H1 (cell line): ENCODE measurements around the gene SCG5.

Experiments
- CBX8 ChIP-seq: fragments of 300-800, 300-1000 bp; sonication (generic); IDR thresholded peaks from 2 replicates; pipeline ENCODE4 v1.7.1; 2016; ENCODE audit warnings: low read depth, low read length, borderline replicate concordance
- CREB1 ChIP-seq: IDR thresholded peaks from 2 replicates; pipeline ENCODE4 v1.6.1; 2012; ENCODE audit warnings: inconsistent platforms
- EZH2 ChIP-seq: fragments of 200-600 bp; sonication (generic); IDR thresholded peaks from 2 replicates; pipeline ENCODE4 v1.7.1; 2012; ENCODE audit warnings: low read depth, mild to moderate bottlenecking, moderate library complexity, low read length, inconsistent platforms; ENCODE audit not compliant: severe bottlenecking
- GTF2F1 ChIP-seq: IDR thresholded peaks from 2 replicates; pipeline ENCODE4 v1.6.1; 2012; ENCODE audit warnings: low read depth, low read length, improper control_type of control experiment, borderline replicate concordance
- JUN ChIP-seq: IDR thresholded peaks from 2 replicates; pipeline ENCODE4 v1.6.1; 2011; ENCODE audit warnings: low read depth, mild to moderate bottlenecking, improper control_type of control experiment, low read length
- POLR2A ChIP-seq, 2 experiments: IDR thresholded peaks; 1 replicate in 1 of 2; 2 replicates in 1 of 2; pipeline ENCODE4 v1.6.1; 2011; ENCODE audit warnings: low read depth in 2 of 2, low read length in 2 of 2, mild to moderate bottlenecking in 2 of 2; ENCODE audit errors: control extremely low read depth in 1 of 2
- RFX5 ChIP-seq: IDR thresholded peaks from 2 replicates; pipeline ENCODE4 v1.6.1; 2011; ENCODE audit warnings: low read depth, low read length, improper control_type of control experiment, borderline replicate concordance
- YY1 ChIP-seq: IDR thresholded peaks from 2 replicates; pipeline ENCODE4 v1.6.1; 2011; ENCODE audit warnings: low read depth, mild to moderate bottlenecking, low read length
- TF ChIP-seq, protein P1 (sequence below), 3 experiments: IDR thresholded peaks; 1 replicate in 2 of 3; 2 replicates in 1 of 3; pipeline versions ENCODE4 v1.5.1 to v1.6.1; 2011; ENCODE audit warnings: low read length in 3 of 3, mild to moderate bottlenecking in 3 of 3, inconsistent platforms in 2 of 3, low read depth in 1 of 3, moderate library complexity in 1 of 3; ENCODE audit not compliant: insufficient read depth in 1 of 3; ENCODE audit errors: control extremely low read depth in 1 of 3
- TF ChIP-seq, protein P2 (sequence below): IDR thresholded peaks from 2 replicates; pipeline ENCODE4 v1.6.1; 2012; ENCODE audit warnings: inconsistent platforms

DNA sequence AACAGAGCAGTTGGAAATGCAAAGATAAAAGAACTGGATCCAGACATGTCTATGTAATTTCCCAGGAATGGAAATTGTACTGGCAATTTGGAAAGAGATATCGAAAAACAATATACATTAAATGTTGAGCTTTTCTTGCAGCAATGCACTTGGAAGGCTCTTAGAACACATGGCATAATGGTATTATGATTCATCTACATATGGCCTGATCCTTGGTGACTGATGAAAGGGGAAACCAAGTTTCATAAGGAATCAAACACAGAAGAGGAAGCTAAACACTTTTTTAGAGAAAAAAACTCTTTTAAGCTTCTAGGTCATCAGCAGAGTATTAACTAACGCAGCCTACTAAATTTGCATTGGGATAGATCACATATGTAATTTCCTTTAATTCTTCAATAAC is 63.9 kb downstream of the SCG5 start:
- TF ChIP-seq, protein P1, sequence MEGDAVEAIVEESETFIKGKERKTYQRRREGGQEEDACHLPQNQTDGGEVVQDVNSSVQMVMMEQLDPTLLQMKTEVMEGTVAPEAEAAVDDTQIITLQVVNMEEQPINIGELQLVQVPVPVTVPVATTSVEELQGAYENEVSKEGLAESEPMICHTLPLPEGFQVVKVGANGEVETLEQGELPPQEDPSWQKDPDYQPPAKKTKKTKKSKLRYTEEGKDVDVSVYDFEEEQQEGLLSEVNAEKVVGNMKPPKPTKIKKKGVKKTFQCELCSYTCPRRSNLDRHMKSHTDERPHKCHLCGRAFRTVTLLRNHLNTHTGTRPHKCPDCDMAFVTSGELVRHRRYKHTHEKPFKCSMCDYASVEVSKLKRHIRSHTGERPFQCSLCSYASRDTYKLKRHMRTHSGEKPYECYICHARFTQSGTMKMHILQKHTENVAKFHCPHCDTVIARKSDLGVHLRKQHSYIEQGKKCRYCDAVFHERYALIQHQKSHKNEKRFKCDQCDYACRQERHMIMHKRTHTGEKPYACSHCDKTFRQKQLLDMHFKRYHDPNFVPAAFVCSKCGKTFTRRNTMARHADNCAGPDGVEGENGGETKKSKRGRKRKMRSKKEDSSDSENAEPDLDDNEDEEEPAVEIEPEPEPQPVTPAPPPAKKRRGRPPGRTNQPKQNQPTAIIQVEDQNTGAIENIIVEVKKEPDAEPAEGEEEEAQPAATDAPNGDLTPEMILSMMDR (IDR thresholded peaks at IDR 0.05; ENCODE audit: control extremely low read depth in 1 of 3, insufficient read depth in 1 of 3, low read depth in 1 of 3, low read length in 3 of 3) = no peak
- no peak for TF ChIP-seq GTF2F1
- TF ChIP-seq CREB1 = no peak
- no peak for TF ChIP-seq CBX8
- TF ChIP-seq POLR2A (IDR thresholded peaks at IDR 0.05; ENCODE audit: control extremely low read depth in 1 of 2, low read depth in 2 of 2, low read length in 2 of 2) = no peak
- TF ChIP-seq, protein P2, sequence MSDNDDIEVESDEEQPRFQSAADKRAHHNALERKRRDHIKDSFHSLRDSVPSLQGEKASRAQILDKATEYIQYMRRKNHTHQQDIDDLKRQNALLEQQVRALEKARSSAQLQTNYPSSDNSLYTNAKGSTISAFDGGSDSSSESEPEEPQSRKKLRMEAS = no peak
- TF ChIP-seq JUN = no peak
- TF ChIP-seq RFX5 = no peak
- TF ChIP-seq YY1 = no peak
- TF ChIP-seq EZH2 = no peak
